ENCODE measurements around the gene TEX9.

- TF ChIP-seq POLR2AphosphoS5 (IDR thresholded peaks at IDR 0.05) (no peak), POLR2A (IDR thresholded peaks at IDR 0.05) (no peak)
- TF ChIP-seq, protein P1, sequence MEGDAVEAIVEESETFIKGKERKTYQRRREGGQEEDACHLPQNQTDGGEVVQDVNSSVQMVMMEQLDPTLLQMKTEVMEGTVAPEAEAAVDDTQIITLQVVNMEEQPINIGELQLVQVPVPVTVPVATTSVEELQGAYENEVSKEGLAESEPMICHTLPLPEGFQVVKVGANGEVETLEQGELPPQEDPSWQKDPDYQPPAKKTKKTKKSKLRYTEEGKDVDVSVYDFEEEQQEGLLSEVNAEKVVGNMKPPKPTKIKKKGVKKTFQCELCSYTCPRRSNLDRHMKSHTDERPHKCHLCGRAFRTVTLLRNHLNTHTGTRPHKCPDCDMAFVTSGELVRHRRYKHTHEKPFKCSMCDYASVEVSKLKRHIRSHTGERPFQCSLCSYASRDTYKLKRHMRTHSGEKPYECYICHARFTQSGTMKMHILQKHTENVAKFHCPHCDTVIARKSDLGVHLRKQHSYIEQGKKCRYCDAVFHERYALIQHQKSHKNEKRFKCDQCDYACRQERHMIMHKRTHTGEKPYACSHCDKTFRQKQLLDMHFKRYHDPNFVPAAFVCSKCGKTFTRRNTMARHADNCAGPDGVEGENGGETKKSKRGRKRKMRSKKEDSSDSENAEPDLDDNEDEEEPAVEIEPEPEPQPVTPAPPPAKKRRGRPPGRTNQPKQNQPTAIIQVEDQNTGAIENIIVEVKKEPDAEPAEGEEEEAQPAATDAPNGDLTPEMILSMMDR (IDR thresholded peaks at IDR 0.05): no peak
Measured at GRCh38 chr15:56353740-56354139, 11.5 kb upstream of the TEX9 start.

Measured in gastroesophageal sphincter (tissue), 3 donors.